Stimulated activated CD8-positive, alpha-beta memory T cell treated with anti-CD3 and anti-CD28 coated beads, Interleukin-4, amount 100 ng/mL, for 24 hours (primary cell): Measurements from ENCODE around the gene CELA2B.
A peak's percentile ranks its signal among the peaks of the same experiment; 100 is the strongest.
"Not testable (repeated sequence)": the region's sequence is repeated elsewhere in the genome, so short reads cannot be mapped to it uniquely, and the experiment has no call there.

Experiments used
- DNase-seq: peaks from one replicate; pipeline ENCODE4 v3.0.0-alpha.2; 2020; ENCODE audit warnings: low read depth

The CELA2B gene

GRCh38 chr1:15475752-15476314, at the start of gene CELA2B:
TSS of gene CELA2B (plus strand) at chr1:15476104. CDS start at chr1:15476126, 22 bp downstream.
- DNase-seq = no peak

- DNase-seq = no peak
Observed at GRCh38 chr1:15426492-15427279, 49.2 kb upstream of the CELA2B start.

GRCh38 chr1:15427280-15427666, 48.6 kb upstream of the CELA2B start:
- no peak for DNase-seq

- DNase-seq = not testable (repeated sequence)
Observed at GRCh38 chr1:15428252-15428651, 47.7 kb upstream of the CELA2B start.

- DNase-seq = no peak
Observed at GRCh38 chr1:15428815-15429435, 47.0 kb upstream of the CELA2B start.

GRCh38 chr1:15429701-15430149, 46.2 kb upstream of the CELA2B start:
- DNase-seq = no peak

GRCh38 chr1:15430787-15431570, 44.9 kb upstream of the CELA2B start:
- DNase-seq = peak; percentile 62

- DNase-seq = no peak
Observed at GRCh38 chr1:15431571-15431948, 44.3 kb upstream of the CELA2B start.

GRCh38 chr1:15432324-15432723, 43.6 kb upstream of the CELA2B start:
- no peak for DNase-seq

- no peak for DNase-seq
Observed at GRCh38 chr1:15433471-15433870, 42.4 kb upstream of the CELA2B start.

GRCh38 chr1:15434739-15435138, 41.2 kb upstream of the CELA2B start:
- not testable (repeated sequence) for DNase-seq

- no peak for DNase-seq
Observed at GRCh38 chr1:15435239-15436077, 40.4 kb upstream of the CELA2B start.

- no peak for DNase-seq
Observed at GRCh38 chr1:15436881-15437442, 38.9 kb upstream of the CELA2B start.

- DNase-seq = no peak
Observed at GRCh38 chr1:15439325-15439724, 36.6 kb upstream of the CELA2B start.

- DNase-seq = no peak
Observed at GRCh38 chr1:15440357-15440756, 35.5 kb upstream of the CELA2B start.

GRCh38 chr1:15441247-15441646, 34.7 kb upstream of the CELA2B start:
- no peak for DNase-seq

GRCh38 chr1:15442119-15442518, 33.8 kb upstream of the CELA2B start:
- no peak for DNase-seq

GRCh38 chr1:15442759-15443158, 33.1 kb upstream of the CELA2B start:
- DNase-seq = no peak

- DNase-seq = no peak
Observed at GRCh38 chr1:15443281-15443680, 32.6 kb upstream of the CELA2B start.

GRCh38 chr1:15444468-15445389, 31.2 kb upstream of the CELA2B start:
- DNase-seq = no peak
